HEK293 (cell line): ENCODE results near the gene TSSK6.

Source experiments
- CTCF ChIA-PET: fragments of 350-600 bp; formaldehyde crosslinking; extraction: SDS; loops from one replicate; lab custom pipeline; 2021; ENCODE audit warnings: antibody characterized with exemption; lab: Yijun Ruan, JAX
- POLR2A ChIA-PET: fragments of 300-600 bp; formaldehyde crosslinking; extraction: SDS; loops from one replicate; lab custom pipeline; 2020; ENCODE audit warnings: antibody characterized with exemption, inconsistent platforms; lab: Yijun Ruan, JAX
- H3K27ac ChIP-seq: fragments of 200-500 bp; sonication (Bioruptor generic); 2 replicates; pipeline ENCODE4 v1.5.1; 2014; ENCODE audit warnings: low read depth, low read length, control low read depth, inconsistent platforms; ENCODE audit errors: extremely low read depth
- H3K36me3 ChIP-seq, 2 experiments: fragments of 200-500 bp in 1 of 2; sonication (Bioruptor generic) in 1 of 2; 1 replicate in 1 of 2; 2 replicates in 1 of 2; pipeline ENCODE4 v1.5.1; 2014 to 2017; ENCODE audit warnings: inconsistent platforms in 2 of 2, low read length in 2 of 2; ENCODE audit not compliant: control insufficient read depth in 2 of 2, insufficient read depth in 1 of 2
- H3K4me1 ChIP-seq: fragments of 200-500 bp; sonication (Bioruptor generic); 2 replicates; pipeline ENCODE4 v1.5.1; 2014; ENCODE audit warnings: mild to moderate bottlenecking, low read length, inconsistent platforms; ENCODE audit not compliant: control insufficient read depth, insufficient read depth
- H3K4me3 ChIP-seq: 2 replicates; pipeline ENCODE4 v1.5.1; 2011; ENCODE audit warnings: low read depth, mild to moderate bottlenecking, control low read depth, low read length, moderate library complexity
- H3K9me3 ChIP-seq: fragments of 200-500 bp; sonication (Bioruptor generic); 2 replicates; pipeline ENCODE4 v1.5.1; 2014; ENCODE audit warnings: low read depth, low read length, inconsistent platforms; ENCODE audit not compliant: control insufficient read depth, insufficient read depth
- BCL11B ChIP-seq: fragments of 450-650 bp; formaldehyde crosslinking; IDR thresholded peaks from 2 replicates; pipeline ENCODE4 v1.5.1; 2016; ENCODE audit warnings: low read depth, missing biosample characterization, missing genetic modification characterization
- HOXC10 ChIP-seq: sonication (generic); formaldehyde crosslinking; IDR thresholded peaks from 2 replicates; pipeline ENCODE4 v1.8.1; 2023; ENCODE audit warnings: mild to moderate bottlenecking, missing genetic modification reagents
- KLF10 ChIP-seq: fragments of 450-650 bp; IDR thresholded peaks from 2 replicates; pipeline ENCODE4 v1.5.1; 2018; ENCODE audit warnings: missing biosample characterization, mild to moderate bottlenecking, missing genetic modification characterization
- KLF9 ChIP-seq: fragments of 450-650 bp; formaldehyde crosslinking; IDR thresholded peaks from 2 replicates; pipeline ENCODE4 v1.5.1; 2016; ENCODE audit warnings: missing biosample characterization, missing genetic modification characterization, low read depth
- SALL2 ChIP-seq: fragments of 450-650 bp; formaldehyde crosslinking; IDR thresholded peaks from 2 replicates; pipeline ENCODE4 v1.5.0; 2017; ENCODE audit warnings: missing biosample characterization, mild to moderate bottlenecking, missing genetic modification characterization, borderline replicate concordance
- SETDB1 ChIP-seq: IDR thresholded peaks from one replicate; pipeline ENCODE4 v1.6.1; 2017; ENCODE audit warnings: mild to moderate bottlenecking, low read length, moderate library complexity, mixed read lengths; ENCODE audit not compliant: insufficient read length
- WT1 ChIP-seq: fragments of 450-650 bp; formaldehyde crosslinking; IDR thresholded peaks from 2 replicates; pipeline ENCODE4 v1.5.1; 2016; ENCODE audit warnings: missing biosample characterization, missing genetic modification characterization
- YY1 ChIP-seq: fragments of 450-650 bp; formaldehyde crosslinking; IDR thresholded peaks from 2 replicates; pipeline ENCODE4 v1.5.1; 2018; ENCODE audit warnings: missing biosample characterization, missing genetic modification characterization
- ZEB2 ChIP-seq: fragments of 450-650 bp; formaldehyde crosslinking; IDR thresholded peaks from 2 replicates; pipeline ENCODE4 v1.5.1; 2016; ENCODE audit warnings: missing biosample characterization, missing genetic modification characterization
- ZNF16 ChIP-seq: fragments of 450-650 bp; formaldehyde crosslinking; IDR thresholded peaks from 2 replicates; pipeline ENCODE4 v1.5.1; 2016; ENCODE audit warnings: low read depth, missing biosample characterization, missing genetic modification characterization
- ZNF221 ChIP-seq: fragments of 450-650 bp; formaldehyde crosslinking; IDR thresholded peaks from 2 replicates; pipeline ENCODE4 v1.5.1; 2017; ENCODE audit warnings: missing biosample characterization, missing genetic modification characterization, borderline replicate concordance
- ZNF274 ChIP-seq, 2 experiments: fragments of 200-500 bp in 1 of 2; fragments of 450-650 bp in 1 of 2; sonication (Bioruptor generic) in 1 of 2; formaldehyde crosslinking in 1 of 2; IDR thresholded peaks; 2 replicates each; pipeline versions ENCODE4 v1.5.1 to v1.6.1; 2014 to 2016; ENCODE audit warnings: borderline replicate concordance in 1 of 2, inconsistent platforms in 1 of 2, low read length in 1 of 2, missing biosample characterization in 1 of 2, missing genetic modification characterization in 1 of 2
- ZNF48 ChIP-seq: fragments of 450-650 bp; formaldehyde crosslinking; IDR thresholded peaks from 2 replicates; pipeline ENCODE4 v1.5.1; 2016; ENCODE audit warnings: missing biosample characterization, missing genetic modification characterization
- ZNF658 ChIP-seq: fragments of 450-650 bp; formaldehyde crosslinking; IDR thresholded peaks from 2 replicates; pipeline ENCODE4; 2016; ENCODE audit warnings: missing biosample characterization, missing genetic modification characterization
- ZNF776 ChIP-seq: fragments of 450-650 bp; formaldehyde crosslinking; IDR thresholded peaks from 2 replicates; pipeline ENCODE4 v1.5.0; 2017; ENCODE audit warnings: missing biosample characterization, missing genetic modification characterization, borderline replicate concordance
- TF ChIP-seq, protein P1 (sequence below): fragments of 450-650 bp; formaldehyde crosslinking; IDR thresholded peaks from 2 replicates; pipeline ENCODE4 v1.5.1; 2016; ENCODE audit warnings: missing biosample characterization, missing genetic modification characterization
- TF ChIP-seq, protein P2 (sequence below): fragments of 450-650 bp; formaldehyde crosslinking; IDR thresholded peaks from 2 replicates; pipeline ENCODE4 v1.5.1; 2017; ENCODE audit warnings: missing biosample characterization, missing genetic modification characterization
- TF ChIP-seq, protein P3 (sequence below): fragments of 450-650 bp; formaldehyde crosslinking; IDR thresholded peaks from 2 replicates; pipeline ENCODE4 v1.5.1; 2017; ENCODE audit warnings: missing biosample characterization, missing genetic modification characterization
- TF ChIP-seq, protein P4 (sequence below): fragments of 450-650 bp; formaldehyde crosslinking; IDR thresholded peaks from 2 replicates; pipeline ENCODE4 v1.5.1; 2016; ENCODE audit warnings: missing biosample characterization, missing genetic modification characterization
- TF ChIP-seq, protein P5 (sequence below): fragments of 450-650 bp; formaldehyde crosslinking; IDR thresholded peaks from 2 replicates; pipeline ENCODE4 v1.5.1; 2016; ENCODE audit warnings: missing biosample characterization, missing genetic modification characterization, low read depth

Gene TSSK6

DNA sequence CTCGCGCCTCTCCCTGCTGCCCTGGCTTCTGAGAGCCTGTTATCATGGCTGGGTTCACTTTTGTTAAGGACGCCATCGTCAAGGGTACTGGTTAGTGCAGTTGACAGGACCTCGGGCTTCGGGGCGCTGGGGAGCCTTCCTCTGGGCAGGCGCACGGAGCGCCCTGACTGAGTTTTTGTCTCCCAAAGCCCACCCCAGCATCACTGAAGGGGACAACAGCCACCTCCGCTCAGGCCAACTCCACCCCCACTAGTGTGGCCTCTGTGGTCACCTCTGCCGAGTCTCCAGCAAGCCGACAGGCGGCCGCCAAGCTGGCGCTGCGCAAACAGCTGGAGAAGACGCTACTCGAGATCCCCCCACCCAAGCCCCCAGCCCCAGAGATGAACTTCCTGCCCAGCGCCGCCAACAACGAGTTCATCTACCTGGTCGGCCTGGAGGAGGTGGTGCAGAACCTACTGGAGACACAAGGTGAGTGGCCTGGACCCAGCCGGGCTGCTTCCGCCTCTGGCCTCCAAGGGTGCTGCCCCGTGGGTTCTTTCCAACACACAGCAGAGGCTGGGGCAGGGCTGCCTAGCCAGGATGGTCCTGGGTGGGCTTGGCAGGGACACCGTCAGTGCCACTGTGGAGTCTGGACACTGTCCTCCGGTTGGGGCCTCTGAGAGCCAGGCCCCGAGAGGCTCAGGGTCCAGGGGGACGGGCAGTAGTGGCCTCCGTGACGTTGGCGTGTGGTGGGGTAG is 16.9 kb downstream of the TSSK6 start (continued):
- TF ChIP-seq, protein P1, sequence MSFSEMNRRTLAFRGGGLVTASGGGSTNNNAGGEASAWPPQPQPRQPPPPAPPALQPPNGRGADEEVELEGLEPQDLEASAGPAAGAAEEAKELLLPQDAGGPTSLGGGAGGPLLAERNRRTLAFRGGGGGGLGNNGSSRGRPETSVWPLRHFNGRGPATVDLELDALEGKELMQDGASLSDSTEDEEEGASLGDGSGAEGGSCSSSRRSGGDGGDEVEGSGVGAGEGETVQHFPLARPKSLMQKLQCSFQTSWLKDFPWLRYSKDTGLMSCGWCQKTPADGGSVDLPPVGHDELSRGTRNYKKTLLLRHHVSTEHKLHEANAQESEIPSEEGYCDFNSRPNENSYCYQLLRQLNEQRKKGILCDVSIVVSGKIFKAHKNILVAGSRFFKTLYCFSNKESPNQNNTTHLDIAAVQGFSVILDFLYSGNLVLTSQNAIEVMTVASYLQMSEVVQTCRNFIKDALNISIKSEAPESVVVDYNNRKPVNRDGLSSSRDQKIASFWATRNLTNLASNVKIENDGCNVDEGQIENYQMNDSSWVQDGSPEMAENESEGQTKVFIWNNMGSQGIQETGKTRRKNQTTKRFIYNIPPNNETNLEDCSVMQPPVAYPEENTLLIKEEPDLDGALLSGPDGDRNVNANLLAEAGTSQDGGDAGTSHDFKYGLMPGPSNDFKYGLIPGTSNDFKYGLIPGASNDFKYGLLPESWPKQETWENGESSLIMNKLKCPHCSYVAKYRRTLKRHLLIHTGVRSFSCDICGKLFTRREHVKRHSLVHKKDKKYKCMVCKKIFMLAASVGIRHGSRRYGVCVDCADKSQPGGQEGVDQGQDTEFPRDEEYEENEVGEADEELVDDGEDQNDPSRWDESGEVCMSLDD (tag by site-specific recombination) = no peak
- TF ChIP-seq ZNF16 (tag by site-specific recombination) = no peak
- TF ChIP-seq ZNF274 (IDR thresholded peaks at IDR 0.05; ENCODE audit: low read length) = no peak
- TF ChIP-seq ZNF274 (tag by site-specific recombination; IDR thresholded peaks at IDR 0.05; ENCODE audit: borderline replicate concordance) = no peak
- TF ChIP-seq, protein P2, sequence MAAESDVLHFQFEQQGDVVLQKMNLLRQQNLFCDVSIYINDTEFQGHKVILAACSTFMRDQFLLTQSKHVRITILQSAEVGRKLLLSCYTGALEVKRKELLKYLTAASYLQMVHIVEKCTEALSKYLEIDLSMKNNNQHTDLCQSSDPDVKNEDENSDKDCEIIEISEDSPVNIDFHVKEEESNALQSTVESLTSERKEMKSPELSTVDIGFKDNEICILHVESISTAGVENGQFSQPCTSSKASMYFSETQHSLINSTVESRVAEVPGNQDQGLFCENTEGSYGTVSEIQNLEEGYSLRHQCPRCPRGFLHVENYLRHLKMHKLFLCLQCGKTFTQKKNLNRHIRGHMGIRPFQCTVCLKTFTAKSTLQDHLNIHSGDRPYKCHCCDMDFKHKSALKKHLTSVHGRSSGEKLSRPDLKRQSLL (tag by site-specific recombination) = no peak
- TF ChIP-seq ZNF48 (tag by site-specific recombination) = no peak
- TF ChIP-seq BCL11B = no peak
- no peak for TF ChIP-seq ZEB2
- no peak for TF ChIP-seq ZNF776 (tag by site-specific recombination)
- no peak for TF ChIP-seq YY1 (tag by site-specific recombination)
- TF ChIP-seq SETDB1 = no peak

DNA sequence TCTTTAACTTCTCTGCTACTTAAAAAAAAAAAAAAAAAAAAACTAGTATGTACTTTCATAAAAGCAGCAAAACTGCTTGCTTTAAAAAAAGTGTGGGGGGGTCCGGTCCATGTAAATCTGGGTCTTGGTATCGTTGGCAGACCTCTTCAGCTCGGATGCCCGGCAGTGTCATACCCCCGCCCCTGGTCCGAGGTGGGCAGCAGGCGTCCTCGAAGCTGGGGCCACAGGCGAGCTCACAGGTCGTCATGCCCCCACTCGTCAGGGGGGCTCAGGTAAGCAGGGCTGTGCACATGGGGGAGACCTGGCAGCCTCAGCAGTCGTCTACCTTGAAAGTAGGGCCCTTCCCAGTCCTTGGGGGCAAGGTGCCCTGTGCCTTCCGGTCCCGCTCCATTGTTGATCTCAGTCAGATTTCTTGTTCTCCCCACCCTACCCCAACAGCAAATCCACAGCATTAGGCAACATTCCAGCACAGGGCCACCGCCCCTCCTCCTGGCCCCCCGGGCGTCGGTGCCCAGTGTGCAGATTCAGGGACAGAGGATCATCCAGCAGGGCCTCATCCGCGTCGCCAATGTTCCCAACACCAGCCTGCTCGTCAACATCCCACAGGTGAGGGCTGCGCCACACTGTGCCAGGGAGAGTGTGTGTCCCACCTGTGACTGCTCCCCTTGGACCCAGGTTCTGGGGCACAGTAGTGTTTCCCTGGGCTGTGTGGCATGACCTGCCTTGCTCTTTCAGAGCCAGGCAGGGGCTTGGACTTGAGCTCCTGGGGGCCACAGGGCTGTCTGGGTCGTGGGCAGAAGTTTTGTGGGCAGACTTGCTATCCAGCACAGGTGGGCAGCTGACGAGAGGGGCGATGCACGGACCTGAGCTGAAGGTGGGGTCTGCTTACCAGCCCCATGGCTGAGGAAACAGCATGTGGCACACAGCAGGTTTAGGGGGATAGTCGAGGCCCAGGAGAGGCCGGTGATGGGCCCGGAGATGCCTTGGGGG is 19.4 kb downstream of the TSSK6 start:
- ChIA-PET POLR2A (no interaction called here), CTCF (no interaction called here)
- Histone ChIP-seq H3K4me1 (no peaks in the 10 kb centered on the region), H3K4me3 (no peak overlapping the region), H3K36me3 (peaks cover 0 to 94% of the 10 kb centered on the region in 2 experiments; a peak in 2 of 3 replicates), H3K27ac (no peak overlapping the region), H3K9me3 (no peaks in the 10 kb centered on the region)
- TF ChIP-seq ZNF658 (no peak), ZEB2 (no peak), ZNF48 (tag by site-specific recombination) (no peak), KLF9 (tag by site-specific recombination) (no peak), WT1 (no peak), HOXC10 (CRISPR knock-in tag) (no peak), KLF10 (tag by site-specific recombination) (no peak), BCL11B (no peak), SALL2 (tag by site-specific recombination) (no peak), ZNF221 (tag by site-specific recombination) (no peak)
- TF ChIP-seq, protein P3, sequence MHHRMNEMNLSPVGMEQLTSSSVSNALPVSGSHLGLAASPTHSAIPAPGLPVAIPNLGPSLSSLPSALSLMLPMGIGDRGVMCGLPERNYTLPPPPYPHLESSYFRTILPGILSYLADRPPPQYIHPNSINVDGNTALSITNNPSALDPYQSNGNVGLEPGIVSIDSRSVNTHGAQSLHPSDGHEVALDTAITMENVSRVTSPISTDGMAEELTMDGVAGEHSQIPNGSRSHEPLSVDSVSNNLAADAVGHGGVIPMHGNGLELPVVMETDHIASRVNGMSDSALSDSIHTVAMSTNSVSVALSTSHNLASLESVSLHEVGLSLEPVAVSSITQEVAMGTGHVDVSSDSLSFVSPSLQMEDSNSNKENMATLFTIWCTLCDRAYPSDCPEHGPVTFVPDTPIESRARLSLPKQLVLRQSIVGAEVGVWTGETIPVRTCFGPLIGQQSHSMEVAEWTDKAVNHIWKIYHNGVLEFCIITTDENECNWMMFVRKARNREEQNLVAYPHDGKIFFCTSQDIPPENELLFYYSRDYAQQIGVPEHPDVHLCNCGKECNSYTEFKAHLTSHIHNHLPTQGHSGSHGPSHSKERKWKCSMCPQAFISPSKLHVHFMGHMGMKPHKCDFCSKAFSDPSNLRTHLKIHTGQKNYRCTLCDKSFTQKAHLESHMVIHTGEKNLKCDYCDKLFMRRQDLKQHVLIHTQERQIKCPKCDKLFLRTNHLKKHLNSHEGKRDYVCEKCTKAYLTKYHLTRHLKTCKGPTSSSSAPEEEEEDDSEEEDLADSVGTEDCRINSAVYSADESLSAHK = no peak
- TF ChIP-seq, protein P4, sequence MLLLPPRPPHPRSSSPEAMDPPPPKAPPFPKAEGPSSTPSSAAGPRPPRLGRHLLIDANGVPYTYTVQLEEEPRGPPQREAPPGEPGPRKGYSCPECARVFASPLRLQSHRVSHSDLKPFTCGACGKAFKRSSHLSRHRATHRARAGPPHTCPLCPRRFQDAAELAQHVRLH (tag by site-specific recombination) = no peak
- TF ChIP-seq, protein P5, sequence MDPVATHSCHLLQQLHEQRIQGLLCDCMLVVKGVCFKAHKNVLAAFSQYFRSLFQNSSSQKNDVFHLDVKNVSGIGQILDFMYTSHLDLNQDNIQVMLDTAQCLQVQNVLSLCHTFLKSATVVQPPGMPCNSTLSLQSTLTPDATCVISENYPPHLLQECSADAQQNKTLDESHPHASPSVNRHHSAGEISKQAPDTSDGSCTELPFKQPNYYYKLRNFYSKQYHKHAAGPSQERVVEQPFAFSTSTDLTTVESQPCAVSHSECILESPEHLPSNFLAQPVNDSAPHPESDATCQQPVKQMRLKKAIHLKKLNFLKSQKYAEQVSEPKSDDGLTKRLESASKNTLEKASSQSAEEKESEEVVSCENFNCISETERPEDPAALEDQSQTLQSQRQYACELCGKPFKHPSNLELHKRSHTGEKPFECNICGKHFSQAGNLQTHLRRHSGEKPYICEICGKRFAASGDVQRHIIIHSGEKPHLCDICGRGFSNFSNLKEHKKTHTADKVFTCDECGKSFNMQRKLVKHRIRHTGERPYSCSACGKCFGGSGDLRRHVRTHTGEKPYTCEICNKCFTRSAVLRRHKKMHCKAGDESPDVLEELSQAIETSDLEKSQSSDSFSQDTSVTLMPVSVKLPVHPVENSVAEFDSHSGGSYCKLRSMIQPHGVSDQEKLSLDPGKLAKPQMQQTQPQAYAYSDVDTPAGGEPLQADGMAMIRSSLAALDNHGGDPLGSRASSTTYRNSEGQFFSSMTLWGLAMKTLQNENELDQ (tag by site-specific recombination) = no peak
